DND-41 (cell line): ENCODE results near the gene S100A14.

ENCODE experiments used
- ATAC-seq: fragments of 200-7000 bp; cut with Tn5 transposase; 3 replicates; pipeline ENCODE4 v1.9.1; 2021; ENCODE audit warnings: low read depth; ENCODE audit not compliant: insufficient read depth
- DNase-seq: peaks from one replicate; pipeline ENCODE4 v3.0.0-alpha.2; 2020
- H2AFZ ChIP-seq: 2 replicates; pipeline ENCODE4 v1.6.0; 2012; ENCODE audit warnings: low read depth, low read length
- H3K27ac ChIP-seq: 2 replicates; pipeline ENCODE4 v1.5.1; 2012; ENCODE audit warnings: low read length, inconsistent platforms
- H3K27me3 ChIP-seq: fragments of 200-600 bp; sonication (generic); 2 replicates; pipeline ENCODE4 v1.6.0; 2012; ENCODE audit warnings: low read length, mild to moderate bottlenecking, inconsistent platforms; ENCODE audit not compliant: insufficient read depth, poor library complexity
- H3K36me3 ChIP-seq: 2 replicates; pipeline ENCODE4 v1.5.1; 2012; ENCODE audit warnings: low read length, inconsistent platforms; ENCODE audit not compliant: insufficient read depth
- H3K4me1 ChIP-seq: 2 replicates; pipeline ENCODE4 v1.5.1; 2012; ENCODE audit warnings: mild to moderate bottlenecking, low read length; ENCODE audit not compliant: insufficient read depth
- H3K4me2 ChIP-seq: 2 replicates; pipeline ENCODE4 v1.6.0; 2012; ENCODE audit warnings: mild to moderate bottlenecking, moderate library complexity, low read length, inconsistent platforms; ENCODE audit not compliant: insufficient read depth
- H3K4me3 ChIP-seq, 2 experiments: fragments of 200-600 bp in 1 of 2; shearing (Covaris generic) in 1 of 2; 2 replicates each; pipeline ENCODE4 v1.5.1; 2012 to 2016; ENCODE audit warnings: inconsistent platforms in 2 of 2, low read length in 2 of 2, mild to moderate bottlenecking in 2 of 2, low read depth in 1 of 2, moderate library complexity in 1 of 2
- H3K79me2 ChIP-seq: 2 replicates; pipeline ENCODE4 v1.6.0; 2012; ENCODE audit warnings: low read length, inconsistent platforms; ENCODE audit not compliant: insufficient read depth
- H3K9ac ChIP-seq: 2 replicates; pipeline ENCODE4 v1.6.0; 2012; ENCODE audit warnings: low read depth, mild to moderate bottlenecking, inconsistent platforms, low read length, moderate library complexity
- H3K9me3 ChIP-seq: 2 replicates; pipeline ENCODE4 v1.5.1; 2012; ENCODE audit warnings: low read length, moderate library complexity, mild to moderate bottlenecking, inconsistent platforms; ENCODE audit not compliant: insufficient read depth, severe bottlenecking
- H4K20me1 ChIP-seq: 2 replicates; pipeline ENCODE4 v1.6.0; 2012; ENCODE audit warnings: low read length; ENCODE audit not compliant: insufficient read depth
- CTCF ChIP-seq: IDR thresholded peaks from 2 replicates; pipeline ENCODE4 v1.5.1; 2012; ENCODE audit warnings: borderline replicate concordance, low read length, moderate library complexity, mild to moderate bottlenecking; ENCODE audit not compliant: poor library complexity, severe bottlenecking; ENCODE audit errors: extremely low read depth
- EZH2 ChIP-seq: IDR thresholded peaks from 3 replicates; pipeline ENCODE4 v1.6.1; 2012; ENCODE audit warnings: borderline replicate concordance, low read depth, mild to moderate bottlenecking, moderate library complexity, low read length, inconsistent platforms; ENCODE audit not compliant: severe bottlenecking

S100A14 gene

GRCh38 chr1:153572569-153573015 is 43.5 kb downstream of the S100A14 start:
- Histone ChIP-seq H3K79me2 (no peaks in the 10 kb centered on the region), H3K4me3 (no peak overlapping the region), H3K27ac (no peak overlapping the region), H3K36me3 (no peaks in the 10 kb centered on the region), H2AFZ (no peak overlapping the region), H3K9ac (no peak overlapping the region), H3K4me1 (peaks cover 9% of the 10 kb centered on the region), H3K9me3 (no peaks in the 10 kb centered on the region), H3K4me2 (no peak overlapping the region), H4K20me1 (no peaks in the 10 kb centered on the region), H3K27me3 (no peaks in the 10 kb centered on the region)
- TF ChIP-seq EZH2 = no peak
- peak; percentile 44 for TF ChIP-seq CTCF
- DNase-seq (peak; percentile 28), ATAC-seq (peak; percentile 47; the same call in 2 of the 3 replicates)

- TF ChIP-seq EZH2 = no peak
- TF ChIP-seq CTCF = no peak
- H3K79me2 ChIP-seq = no peaks in the 10 kb centered on the region
- no peaks in the 10 kb centered on the region for H3K9me3 ChIP-seq
- no peak overlapping the region for H2AFZ ChIP-seq
- H3K36me3 ChIP-seq = no peaks in the 10 kb centered on the region
- H3K4me1 ChIP-seq = peaks cover 13% of the 10 kb centered on the region
- H3K4me3 ChIP-seq = no peak overlapping the region
- no peak overlapping the region for H3K9ac ChIP-seq
- H3K27me3 ChIP-seq = no peaks in the 10 kb centered on the region
- ATAC-seq = no peak
- H4K20me1 ChIP-seq = no peaks in the 10 kb centered on the region
- H3K27ac ChIP-seq = no peak overlapping the region
- no peak for DNase-seq
- H3K4me2 ChIP-seq = no peak overlapping the region
These were observed 44.4 kb downstream of the S100A14 start for GRCh38 chr1:153571706-153572105.

GRCh38 chr1:153570874-153571273 is 45.3 kb downstream of the S100A14 start:
- no peak overlapping the region for H2AFZ ChIP-seq

More at GRCh38 chr1:153570874-153571273, 45.3 kb downstream of the S100A14 start:
- Histone ChIP-seq H3K4me3 (no peak overlapping the region), H4K20me1 (no peaks in the 10 kb centered on the region), H3K9ac (no peak overlapping the region), H3K4me2 (no peak overlapping the region), H3K27me3 (no peaks in the 10 kb centered on the region), H3K9me3 (no peaks in the 10 kb centered on the region), H3K27ac (no peak overlapping the region), H3K4me1 (peaks cover 14% of the 10 kb centered on the region), H3K79me2 (no peaks in the 10 kb centered on the region), H3K36me3 (no peaks in the 10 kb centered on the region)
- TF ChIP-seq CTCF = no peak
- no peak for TF ChIP-seq EZH2
- DNase-seq (no peak), ATAC-seq (no peak)
